ENCODE data around the gene FRY.

Gene FRY

GRCh38 chr13:32284927-32285632, 253.5 kb downstream of the FRY start:
- TF ChIP-seq CTCF (IDR thresholded peaks at IDR 0.05; ENCODE audit: insufficient read depth, low read length, missing control alignments) = no peak
- no peak overlapping the region for H3K4me3 ChIP-seq (ENCODE audit: low read depth, low read length)
- POLR2A ChIA-PET = no interaction called here
- CTCF ChIA-PET = interaction anchor here (0.6 kb wide), 1 partner anchor 196 kb away, joined by 3 read pairs; no protein-coding TSS in a partner anchor
- DNase-seq (ENCODE audit: low read depth, low spot score) = no peak

GRCh38 chr13:32285633-32285965, 254.0 kb downstream of the FRY start:
- POLR2A ChIA-PET = no interaction called here

GRCh38 chr13:32297206-32297605, 265.6 kb downstream of the FRY start:
- no peak overlapping the region for H3K4me3 ChIP-seq (ENCODE audit: low read depth, low read length)
- POLR2A ChIA-PET = no interaction called here
- CTCF ChIA-PET = interaction anchor here (0.7 to 1.2 kb wide), 2 partner anchors 9 kb away, joined by 3 read pairs; no protein-coding TSS in a partner anchor
- no peak for DNase-seq (ENCODE audit: low read depth, low spot score)
- no peak for TF ChIP-seq CTCF (IDR thresholded peaks at IDR 0.05; ENCODE audit: insufficient read depth, low read length, missing control alignments)

More at GRCh38 chr13:32285633-32285965, 254.0 kb downstream of the FRY start:
- no peak overlapping the region for H3K4me3 ChIP-seq (ENCODE audit: low read depth, low read length)
- DNase-seq (ENCODE audit: low read depth, low spot score) = no peak
- TF ChIP-seq CTCF (IDR thresholded peaks at IDR 0.05; ENCODE audit: insufficient read depth, low read length, missing control alignments) = no peak
- CTCF ChIA-PET = no interaction called here

- no peak for DNase-seq (ENCODE audit: low read depth, low spot score)
- no peak overlapping the region for H3K4me3 ChIP-seq (ENCODE audit: low read depth, low read length)
- ChIA-PET POLR2A (no interaction called here), CTCF (interaction anchor here (1.3 kb wide), 1 partner anchor 13 kb away, joined by 4 read pairs; no protein-coding TSS in a partner anchor)
- no peak for TF ChIP-seq CTCF (IDR thresholded peaks at IDR 0.05; ENCODE audit: insufficient read depth, low read length, missing control alignments)
Observed at GRCh38 chr13:32298695-32299094, 267.1 kb downstream of the FRY start.

- DNase-seq (ENCODE audit: low read depth, low spot score) = no peak
- no peak overlapping the region for H3K4me3 ChIP-seq (ENCODE audit: low read depth, low read length)
- CTCF ChIA-PET = interaction anchor here (1.0 kb wide), 1 partner anchor 8 kb away, joined by 3 read pairs; no protein-coding TSS in a partner anchor
- TF ChIP-seq CTCF (IDR thresholded peaks at IDR 0.05; ENCODE audit: insufficient read depth, low read length, missing control alignments) = no peak
- POLR2A ChIA-PET = no interaction called here
Observed at GRCh38 chr13:32299893-32300292, 268.3 kb downstream of the FRY start.

GRCh38 chr13:32300406-32300805, 268.8 kb downstream of the FRY start:
- TF ChIP-seq CTCF (IDR thresholded peaks at IDR 0.05; ENCODE audit: insufficient read depth, low read length, missing control alignments) = no peak
- ChIA-PET CTCF (interaction anchor here (1.0 kb wide), 1 partner anchor 8 kb away, joined by 3 read pairs; no protein-coding TSS in a partner anchor), POLR2A (no interaction called here)
- H3K4me3 ChIP-seq (ENCODE audit: low read depth, low read length) = no peak overlapping the region
- no peak for DNase-seq (ENCODE audit: low read depth, low spot score)

All from AG04449 (cell line).